ENCODE results near the gene ZMAT3. TPM values are rescaled to one million over a fixed set of nuclear protein-coding genes. Genes with fewer than 3 reads are reported as not detected.
"Not testable (repeated sequence)": the region's sequence is repeated elsewhere in the genome, so short reads cannot be mapped to it uniquely, and the experiment has no call there.

The ZMAT3 gene, protein sequence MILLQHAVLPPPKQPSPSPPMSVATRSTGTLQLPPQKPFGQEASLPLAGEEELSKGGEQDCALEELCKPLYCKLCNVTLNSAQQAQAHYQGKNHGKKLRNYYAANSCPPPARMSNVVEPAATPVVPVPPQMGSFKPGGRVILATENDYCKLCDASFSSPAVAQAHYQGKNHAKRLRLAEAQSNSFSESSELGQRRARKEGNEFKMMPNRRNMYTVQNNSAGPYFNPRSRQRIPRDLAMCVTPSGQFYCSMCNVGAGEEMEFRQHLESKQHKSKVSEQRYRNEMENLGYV
- total RNA-seq (ENCODE audit: insufficient read depth, low replicate concordance) = 14.4 TPM

DNA sequence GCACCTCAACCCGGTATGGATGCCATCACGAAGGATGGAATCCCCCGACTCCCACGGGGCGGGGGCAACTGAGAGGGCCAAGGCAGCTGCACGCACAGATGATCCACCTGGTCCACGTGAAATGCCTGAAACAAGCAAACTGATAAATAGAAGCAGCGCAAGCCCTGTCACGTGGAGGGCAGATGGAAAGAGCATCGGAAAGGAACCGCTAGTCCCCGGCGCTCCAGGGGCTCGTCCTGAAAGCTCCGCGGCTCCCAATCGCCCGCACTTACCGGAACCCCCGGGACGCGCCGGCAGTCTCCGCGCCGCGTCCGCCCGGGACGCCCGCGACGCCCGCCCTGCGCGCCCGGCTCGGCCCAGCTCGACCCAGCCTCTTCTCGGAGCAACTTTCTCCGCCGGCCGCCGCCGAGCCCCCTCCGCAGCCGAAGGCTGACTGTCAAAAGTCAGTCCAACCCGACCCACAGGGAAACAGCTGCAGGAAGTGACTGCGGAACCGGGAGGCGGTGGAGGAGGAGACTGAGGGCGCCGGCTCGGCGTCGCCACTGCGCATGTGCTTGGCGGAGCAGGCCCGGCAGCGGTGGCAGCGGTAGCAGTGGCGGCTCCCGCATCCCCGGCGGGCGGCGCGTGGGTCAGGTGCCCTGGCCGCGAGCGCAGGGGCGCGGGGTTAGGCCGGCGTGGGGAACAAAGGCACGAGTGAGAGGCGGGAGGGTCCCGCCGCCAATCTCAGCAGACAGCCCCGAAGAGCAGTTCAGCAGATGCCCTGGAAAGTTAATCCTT, at the start of gene ZMAT3:
TSS of gene ZMAT3 (minus strand) at position 487 of the 777 bp plus-strand sequence. CDS start 4,057 bp downstream, outside the sequence.
- DNase-seq (ENCODE audit: low spot score) = peak; percentile 89

DNA sequence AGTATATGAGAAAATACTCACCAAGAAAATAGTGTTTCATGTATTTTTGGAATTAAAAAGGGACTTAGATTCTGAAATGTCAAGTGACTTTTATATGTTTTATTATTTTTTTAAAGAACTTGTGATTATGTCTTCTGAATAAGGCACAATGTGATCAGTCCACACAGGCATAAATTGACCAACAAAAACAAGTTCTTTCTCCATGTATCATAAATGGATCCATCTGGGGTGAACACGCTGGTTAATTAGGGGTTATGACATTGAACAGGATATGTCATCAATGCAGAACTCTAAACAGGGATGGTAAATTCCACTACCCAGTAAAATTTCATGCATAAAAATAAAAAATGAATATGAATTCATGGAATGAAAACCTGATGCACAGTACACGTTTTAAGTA, 45.2 kb upstream of the ZMAT3 start:
- DNase-seq (ENCODE audit: low spot score) = no peak

DNA sequence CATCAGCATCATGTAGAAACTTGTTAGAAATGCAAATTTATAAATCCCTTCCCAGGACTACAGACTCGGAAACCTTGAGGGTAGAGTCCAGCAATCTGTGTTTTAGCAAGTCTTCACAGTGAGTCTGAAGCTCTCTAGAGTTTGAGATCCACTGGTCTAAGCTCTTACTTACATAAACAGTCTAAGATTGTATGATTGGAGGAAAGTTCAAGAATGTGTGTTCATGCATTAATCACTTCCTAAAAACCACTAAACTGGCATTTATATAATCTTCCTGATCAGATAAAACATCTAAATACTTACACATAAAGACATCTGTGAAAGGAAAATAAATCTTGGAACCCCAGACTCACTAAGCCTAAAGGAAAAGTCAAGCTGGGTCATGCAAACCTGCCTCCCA, 43.8 kb upstream of the ZMAT3 start:
- not testable (repeated sequence) for DNase-seq (ENCODE audit: low spot score)

DNA sequence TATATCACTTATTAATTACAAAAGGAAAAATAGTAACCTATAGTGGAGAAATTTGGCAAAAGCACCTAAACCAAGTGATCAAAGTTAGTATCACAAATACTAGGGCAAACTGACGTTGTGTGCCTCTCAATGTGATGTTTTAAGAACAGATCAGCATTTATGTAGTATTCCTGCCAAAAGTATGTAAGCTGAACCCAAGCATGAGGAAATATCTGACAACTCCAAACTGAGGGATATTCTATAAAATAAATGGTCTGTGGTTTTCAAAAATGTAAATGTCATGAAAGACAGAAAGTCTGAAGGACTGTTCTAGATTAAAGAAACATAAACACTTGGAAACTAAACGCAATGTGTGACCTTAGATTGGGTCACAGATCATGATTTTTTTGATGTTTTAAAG, 42.3 kb upstream of the ZMAT3 start:
- peak; percentile 6 for DNase-seq (ENCODE audit: low spot score)

DNA sequence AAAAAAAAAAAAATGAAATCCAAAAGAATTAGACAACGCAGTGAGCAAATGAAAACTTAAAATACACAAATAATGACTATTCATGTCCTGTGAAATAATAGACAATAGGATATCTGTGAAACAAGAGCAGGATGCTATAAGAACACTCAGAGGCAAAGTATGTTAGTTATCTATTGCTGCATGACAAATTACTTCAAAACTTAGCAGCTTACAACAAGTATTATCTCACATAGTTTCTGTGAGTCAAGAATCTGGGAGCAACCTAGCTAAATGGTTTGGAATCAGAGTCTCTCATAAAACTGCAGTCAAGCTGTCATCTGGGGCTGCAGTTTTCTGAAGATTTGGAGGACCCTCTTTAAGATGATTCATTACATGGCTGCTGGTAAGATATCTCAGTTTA, 36.5 kb upstream of the ZMAT3 start:
- peak; percentile 16 for DNase-seq (ENCODE audit: low spot score)

DNA sequence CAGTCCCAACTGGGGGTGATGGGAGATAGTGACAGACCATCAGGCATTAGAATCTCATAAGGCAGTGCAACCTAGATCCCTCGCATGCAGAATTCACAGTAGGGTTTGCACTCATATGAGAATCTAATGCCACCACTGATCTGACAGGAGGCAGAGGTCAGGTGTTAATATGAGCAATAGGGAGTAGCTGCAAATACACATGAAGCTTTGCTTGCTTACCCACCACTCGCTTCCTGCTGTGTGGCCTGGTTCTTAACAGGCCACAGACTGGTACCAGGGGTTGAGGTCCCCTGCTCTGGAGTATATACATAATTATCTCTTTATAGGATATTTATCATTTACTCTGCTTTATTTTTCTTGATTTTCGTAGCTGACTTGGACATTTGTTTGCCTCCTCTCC, 36.0 kb upstream of the ZMAT3 start:
- no peak for DNase-seq (ENCODE audit: low spot score)

DNA sequence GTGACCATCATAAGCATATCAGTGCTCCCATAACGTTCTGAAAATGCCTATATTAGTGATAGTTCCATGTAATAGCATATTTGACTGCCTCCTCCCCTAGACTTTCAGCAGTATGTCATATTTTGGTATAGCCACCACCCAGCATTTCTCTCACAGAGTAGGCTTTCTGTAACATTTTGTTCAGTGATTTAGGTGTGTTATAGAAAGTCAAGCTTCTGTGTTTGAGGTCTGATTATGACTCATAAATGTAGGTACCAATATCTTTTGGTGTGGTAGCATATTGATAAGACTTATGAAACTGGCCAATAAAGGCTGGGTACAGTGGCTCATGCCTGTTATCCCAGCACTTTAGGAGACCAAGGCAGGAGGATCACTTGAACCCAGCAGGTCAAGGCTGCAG, 34.3 kb upstream of the ZMAT3 start:
- DNase-seq (ENCODE audit: low spot score) = no peak

DNA sequence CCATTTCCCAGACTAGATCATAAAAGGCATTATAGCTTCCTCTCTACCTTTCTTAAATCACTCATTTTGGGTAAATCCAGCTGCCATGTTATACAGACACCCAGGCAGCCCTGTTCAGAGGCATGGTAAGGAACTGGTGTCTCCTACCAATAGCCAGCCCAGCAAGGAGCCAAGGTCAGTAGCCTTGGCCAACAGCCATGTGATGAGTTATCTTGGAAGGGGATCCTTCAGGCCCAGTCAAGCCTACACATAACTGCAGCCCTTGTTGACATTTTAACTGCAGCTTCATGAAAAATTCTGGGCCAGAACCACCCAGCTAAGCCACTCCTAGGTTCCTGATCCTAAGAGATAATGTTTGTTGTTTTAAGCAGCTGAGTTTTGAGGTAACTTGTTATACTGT, 29.0 kb upstream of the ZMAT3 start:
- DNase-seq (ENCODE audit: low spot score) = peak; percentile 6

DNA sequence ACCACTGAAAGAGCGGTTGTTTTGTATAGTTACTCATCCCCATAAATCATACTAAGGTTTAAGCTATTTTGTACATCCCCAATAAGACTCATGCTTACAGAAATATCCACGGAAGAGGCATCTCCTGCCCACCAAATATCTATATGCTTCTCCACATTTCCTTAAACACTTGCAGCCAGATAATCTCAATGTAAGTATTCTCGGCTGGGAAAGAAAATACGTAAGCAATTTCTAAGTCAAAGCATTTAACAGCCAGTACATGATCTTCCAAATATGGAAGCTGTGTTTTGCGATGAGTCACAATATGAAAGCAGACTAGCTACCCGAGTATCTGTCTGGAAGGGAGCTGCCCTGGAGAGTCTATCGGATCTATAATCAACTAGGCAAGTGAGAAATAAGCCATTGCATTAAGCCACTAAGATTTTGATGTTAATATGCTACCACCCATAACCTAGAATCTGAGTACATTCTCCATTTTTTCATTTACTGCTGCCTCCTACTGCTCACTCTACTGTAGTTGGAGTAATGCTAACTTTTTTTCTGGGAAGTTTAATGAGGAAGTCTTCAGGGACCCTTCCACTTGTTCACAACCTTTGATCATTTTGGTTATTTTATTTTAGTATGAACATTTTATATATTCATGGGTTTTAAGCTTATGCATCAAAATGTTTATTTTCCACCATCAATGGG, 26.9 kb upstream of the ZMAT3 start:
- DNase-seq (ENCODE audit: low spot score) = peak; percentile 87

DNA sequence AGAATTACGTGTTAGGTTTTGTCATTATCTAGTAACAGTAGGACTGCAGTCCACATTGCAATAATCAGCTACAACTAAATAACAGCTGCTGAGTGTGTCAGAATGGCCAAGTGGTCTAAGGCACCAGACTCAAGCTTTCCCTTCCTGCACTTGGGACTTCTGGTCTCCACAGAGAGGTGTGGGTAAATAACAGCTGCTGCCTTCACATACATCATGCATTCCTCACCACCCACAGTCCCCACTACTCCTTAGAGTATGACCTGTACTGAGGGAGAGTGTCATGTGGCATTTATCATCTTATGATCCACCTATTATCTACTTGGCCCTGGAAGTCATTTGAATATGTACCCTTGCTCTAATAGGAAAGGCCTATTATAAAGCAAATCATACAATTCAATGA, 22.2 kb upstream of the ZMAT3 start:
- DNase-seq (ENCODE audit: low spot score) = no peak

DNA sequence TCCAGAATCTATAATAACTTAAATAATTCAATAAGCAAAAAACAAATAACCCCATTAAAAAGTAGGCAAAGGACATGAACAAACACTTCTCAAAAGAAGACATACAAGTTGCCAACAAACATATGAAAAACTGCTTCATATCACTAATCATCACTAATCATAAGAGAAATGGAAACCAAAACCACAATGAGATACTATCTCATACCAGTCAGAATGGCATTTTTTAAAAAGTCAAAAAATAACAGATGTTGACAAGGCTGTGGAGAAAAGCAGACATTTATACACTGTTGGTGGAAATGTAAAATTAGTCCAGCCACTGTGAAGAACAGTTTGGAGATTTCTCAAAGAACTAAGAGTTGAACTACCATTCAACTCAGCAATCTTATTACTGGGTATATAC, 19.5 kb upstream of the ZMAT3 start:
- no peak for DNase-seq (ENCODE audit: low spot score)

DNA sequence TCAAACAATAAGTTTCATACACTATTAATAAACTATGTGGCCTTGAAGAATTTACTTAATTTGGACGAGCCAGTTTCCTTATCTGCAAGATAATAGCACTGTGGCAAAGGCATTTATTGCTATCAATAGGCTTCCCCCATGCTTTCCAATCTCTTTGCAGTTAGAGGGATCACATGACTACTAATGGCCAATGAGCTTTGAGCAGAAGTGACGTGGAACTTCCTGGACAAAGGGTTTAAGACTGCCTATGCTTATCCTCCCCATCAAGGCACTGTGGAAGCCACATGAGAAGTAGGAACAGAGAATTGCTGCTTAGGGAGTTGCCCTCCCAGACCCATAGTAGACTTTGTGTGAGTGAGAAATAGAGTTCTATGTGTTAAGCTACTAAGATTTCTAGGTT, 16.7 kb upstream of the ZMAT3 start:
- DNase-seq (ENCODE audit: low spot score) = no peak

DNA sequence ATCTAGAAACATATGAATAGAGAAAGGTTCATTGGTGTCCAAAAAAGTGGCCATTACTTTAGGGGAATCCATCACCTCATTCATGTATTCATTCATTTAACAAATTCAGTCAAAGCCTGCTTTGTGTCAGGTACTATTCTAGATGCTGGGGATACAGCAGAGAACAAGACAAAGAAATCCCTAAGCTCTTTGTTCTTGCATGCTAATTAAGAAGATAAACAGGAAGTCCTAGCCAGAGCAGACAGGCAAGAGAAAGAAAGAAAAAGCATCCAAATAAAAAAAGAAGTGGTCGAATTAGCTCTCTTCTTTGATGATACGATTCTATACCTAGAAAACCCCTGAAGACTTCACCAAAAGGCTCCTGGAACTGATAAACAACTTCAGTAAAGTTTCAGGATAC, 12.4 kb upstream of the ZMAT3 start:
- DNase-seq (ENCODE audit: low spot score) = no peak

DNA sequence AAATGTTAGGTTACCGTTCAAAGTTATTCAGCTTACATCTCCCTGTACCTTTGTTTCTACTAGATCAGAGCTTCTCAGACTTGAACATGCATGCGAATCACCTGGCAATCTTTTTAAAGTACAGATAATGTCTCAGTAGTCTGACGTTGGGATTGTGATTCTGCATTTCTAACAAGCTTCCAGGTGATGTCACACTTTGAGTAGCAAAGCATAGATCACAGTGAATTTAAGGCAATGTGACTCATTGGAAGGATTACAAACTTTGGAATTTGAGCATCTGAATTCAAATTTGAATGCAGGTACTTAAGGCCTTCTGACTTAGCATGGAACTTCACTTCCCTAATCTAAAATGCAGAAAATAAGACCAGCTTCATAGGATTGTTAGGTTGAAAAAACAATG, 10.8 kb upstream of the ZMAT3 start:
- no peak for DNase-seq (ENCODE audit: low spot score)

DNA sequence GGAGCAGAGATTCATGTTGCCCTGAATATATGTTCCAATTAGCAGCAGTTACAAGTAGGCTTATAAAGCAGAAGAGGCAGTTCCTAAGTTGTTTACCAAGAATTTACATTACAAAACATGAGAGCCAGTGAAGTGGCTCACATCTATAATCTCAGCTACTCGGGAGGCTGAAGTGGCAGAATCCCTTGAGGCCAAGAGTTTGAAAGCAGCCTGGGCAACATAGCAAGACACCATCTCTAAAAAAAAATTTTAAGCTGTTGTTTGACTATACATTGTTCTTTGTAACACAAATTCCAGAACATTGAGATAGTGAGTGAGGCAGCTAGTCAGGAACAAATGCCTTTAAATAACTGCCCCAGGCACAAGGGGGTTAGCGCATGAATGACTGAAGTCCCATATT, 10.3 kb upstream of the ZMAT3 start:
- no peak for DNase-seq (ENCODE audit: low spot score)

DNA sequence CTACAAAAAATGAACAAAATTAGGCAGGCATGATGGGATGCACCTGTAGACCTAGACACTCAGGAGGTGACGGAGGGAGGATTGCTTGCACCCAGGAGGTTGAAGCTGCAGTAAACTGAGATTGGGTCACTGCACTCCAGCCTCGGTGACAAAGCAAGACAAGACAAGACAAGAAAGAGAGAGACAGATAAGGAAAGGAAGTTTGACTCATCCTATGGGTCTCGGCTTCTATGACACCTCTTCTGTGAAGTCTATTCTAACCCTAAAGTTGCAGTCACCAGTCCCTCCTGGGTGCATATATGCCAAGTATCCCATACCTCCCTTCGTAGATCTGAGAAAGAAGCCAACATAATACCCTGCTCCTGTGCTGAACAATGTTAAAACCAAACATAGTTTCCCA, 7.9 kb upstream of the ZMAT3 start:
- DNase-seq (ENCODE audit: low spot score) = no peak

DNA sequence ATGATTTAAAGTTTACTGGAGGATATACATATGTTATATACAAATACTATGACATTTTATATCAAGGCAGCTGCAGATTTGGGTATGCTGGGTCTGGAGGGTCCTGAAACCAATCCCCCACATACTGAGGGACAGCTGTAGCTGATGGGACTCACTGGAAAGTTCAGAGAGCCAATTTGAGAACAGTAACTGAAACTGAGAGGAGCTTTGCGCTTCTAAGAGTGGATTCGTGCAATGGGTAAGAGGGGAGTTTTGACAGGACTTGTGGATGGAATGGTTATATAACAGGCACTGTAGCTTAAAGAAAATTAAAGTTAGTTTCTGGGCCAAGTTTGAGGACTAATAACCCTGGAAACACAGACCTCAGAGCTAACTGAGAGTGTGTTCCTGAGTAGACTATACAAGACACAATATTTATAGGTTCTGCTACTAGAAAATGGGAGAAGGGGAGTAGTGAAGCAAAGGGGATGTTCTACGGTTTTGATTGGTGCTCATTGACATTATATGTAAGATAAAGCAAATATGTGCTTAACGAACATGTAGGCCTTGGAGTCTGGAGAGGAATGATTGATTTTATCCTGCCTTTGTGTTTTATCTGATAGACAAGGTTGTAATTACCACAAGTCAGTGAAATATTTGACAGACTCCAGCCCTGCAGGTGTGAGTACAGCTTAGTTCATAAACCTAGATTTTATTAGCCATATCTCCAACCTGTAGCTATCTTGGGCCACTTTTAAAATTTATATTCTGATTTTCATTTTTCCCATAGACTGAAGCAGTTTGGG, 4.8 kb upstream of the ZMAT3 start:
- no peak for DNase-seq (ENCODE audit: low spot score)

DNA sequence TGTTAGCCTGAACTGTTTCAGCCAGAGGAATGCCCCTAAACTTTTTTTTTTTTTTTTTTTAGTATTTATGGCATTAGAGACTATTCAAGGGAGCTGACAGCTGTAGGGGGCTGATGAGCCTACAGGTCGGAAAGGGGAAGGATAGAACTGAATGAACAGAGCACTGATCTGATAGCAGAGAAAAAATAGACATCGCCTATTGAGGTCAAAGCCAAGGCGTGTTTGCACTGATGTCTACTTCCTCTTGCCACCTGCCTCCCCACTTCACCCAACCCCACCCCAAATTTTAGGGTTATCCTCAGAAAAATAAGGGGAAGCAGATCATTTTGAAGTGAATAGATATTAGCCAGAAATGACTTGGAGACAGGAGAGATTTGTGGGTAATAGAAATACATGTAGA, 3.0 kb upstream of the ZMAT3 start:
- no peak for DNase-seq (ENCODE audit: low spot score)

DNA sequence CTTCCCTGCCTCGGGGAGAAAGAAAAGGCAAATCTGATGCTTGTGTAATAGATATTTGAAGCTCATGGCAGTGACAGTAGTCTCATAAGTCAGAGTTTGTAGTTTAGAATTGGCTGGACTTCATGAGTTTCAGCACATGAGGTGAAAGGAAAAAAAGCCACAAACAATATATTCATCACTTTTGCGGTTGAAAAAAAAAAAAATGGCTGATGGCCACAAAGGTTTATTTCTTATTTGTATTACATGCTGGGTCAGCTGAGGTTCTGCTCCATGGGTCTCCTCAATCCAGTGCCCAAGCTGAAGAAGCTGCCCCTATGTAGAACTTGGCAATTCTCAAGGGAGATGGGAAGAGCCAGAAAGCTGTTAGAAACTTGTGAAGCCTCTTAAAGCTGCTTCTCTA, 2.2 kb upstream of the ZMAT3 start:
- DNase-seq (ENCODE audit: low spot score) = no peak

DNA sequence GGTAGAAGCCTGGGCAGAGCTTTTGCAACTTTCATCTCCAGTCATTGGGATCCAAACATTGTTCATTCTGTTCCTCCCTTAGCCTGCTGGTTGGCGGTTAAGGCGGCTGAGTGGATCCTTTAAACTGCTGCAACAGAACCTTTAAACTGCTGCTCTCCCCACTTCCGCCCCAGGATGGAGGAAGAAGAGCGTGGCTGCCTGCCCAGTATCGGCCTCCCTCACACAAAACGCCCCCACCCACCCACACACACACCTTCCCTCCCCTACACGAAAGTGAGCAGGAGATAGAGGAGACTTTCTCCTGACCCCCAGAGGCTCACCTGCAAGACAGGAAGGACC, 460 bp upstream of the ZMAT3 start:
- DNase-seq (ENCODE audit: low spot score) = peak; percentile 57

DNA sequence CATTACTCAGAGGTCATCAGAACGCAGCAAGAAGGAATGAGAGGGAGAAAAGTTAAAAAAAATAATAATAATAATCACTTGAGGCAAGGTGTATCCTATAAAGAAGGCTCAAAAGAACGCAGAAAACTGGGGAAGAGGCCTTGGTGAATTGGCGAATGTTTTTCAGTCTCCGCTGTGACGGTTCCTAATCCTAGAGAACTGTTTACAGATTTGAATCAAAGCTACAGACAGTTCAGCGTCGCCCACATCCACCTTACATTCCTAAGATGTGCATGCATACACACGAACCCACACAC, 634 bp downstream of the ZMAT3 start:
- no peak for DNase-seq (ENCODE audit: low spot score)

DNA sequence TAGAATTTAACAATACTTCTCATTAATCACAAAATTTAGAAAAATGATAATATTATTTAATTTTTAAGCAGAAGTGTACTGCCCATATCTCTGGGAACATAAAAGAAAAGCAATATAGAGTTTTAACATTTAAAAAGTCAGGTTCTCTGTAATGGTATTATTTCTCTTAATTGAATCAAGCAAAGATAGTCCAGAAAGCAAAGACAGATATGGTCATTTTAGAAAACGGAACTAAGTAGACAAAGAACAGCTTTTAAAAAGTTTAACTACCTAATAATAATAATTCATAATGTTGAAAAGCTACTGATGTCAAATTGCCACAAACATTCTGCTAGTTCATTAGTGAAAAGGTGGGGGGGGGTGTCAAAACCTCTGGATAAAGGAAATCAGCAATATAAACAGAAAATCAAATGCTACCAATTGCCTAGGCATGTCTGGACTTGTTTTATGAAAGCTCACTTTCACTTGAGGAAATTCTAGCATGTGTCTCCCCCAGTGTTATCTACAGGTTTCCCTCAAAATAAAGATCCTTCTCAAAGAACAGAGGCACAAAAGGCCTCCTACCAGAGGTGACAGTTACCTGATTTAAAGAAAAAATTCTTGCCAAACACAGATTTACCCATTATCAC, 1.7 kb downstream of the ZMAT3 start:
- no peak for DNase-seq (ENCODE audit: low spot score)
